Loucy (cell line): Measurements from ENCODE around the gene FLOT2.
"Not testable (repeated sequence)": the region's sequence is repeated elsewhere in the genome, so short reads cannot be mapped to it uniquely, and the experiment has no call there.

ENCODE experiments used
- H2AFZ ChIP-seq: fragments of 200-600 bp; sonication (generic); 2 replicates; pipeline ENCODE4 v1.6.0; 2016; ENCODE audit warnings: antibody characterized with exemption, mild to moderate bottlenecking, low read length, moderate library complexity
- H3F3A ChIP-seq: fragments of 200-600 bp; 2 replicates; pipeline ENCODE4 v1.6.0; 2016; ENCODE audit warnings: antibody characterized with exemption, low read depth, mild to moderate bottlenecking
- H3K27me3 ChIP-seq: fragments of 200-600 bp; sonication (generic); 2 replicates; pipeline ENCODE4 v1.6.1; 2014; ENCODE audit warnings: low read length, mild to moderate bottlenecking; ENCODE audit not compliant: insufficient read depth, poor library complexity, severe bottlenecking
- H3K36me3 ChIP-seq: fragments of 200-600 bp; sonication (generic); 2 replicates; pipeline ENCODE4 v1.6.1; 2016; ENCODE audit warnings: low read length; ENCODE audit not compliant: insufficient read depth
- H3K4me1 ChIP-seq: fragments of 200-600 bp; sonication (generic); 2 replicates; pipeline ENCODE4 v1.5.1; 2014; ENCODE audit warnings: low read length, mild to moderate bottlenecking; ENCODE audit not compliant: insufficient read depth, poor library complexity, severe bottlenecking
- H3K4me2 ChIP-seq: fragments of 200-600 bp; sonication (generic); 2 replicates; pipeline ENCODE4 v1.6.0; 2014; ENCODE audit warnings: antibody characterized with exemption, low read length, low read depth, mild to moderate bottlenecking; ENCODE audit not compliant: poor library complexity, severe bottlenecking
- H3K4me3 ChIP-seq: fragments of 200-600 bp; sonication (generic); 2 replicates; pipeline ENCODE4 v1.5.1; 2014; ENCODE audit warnings: low read length, mild to moderate bottlenecking, mixed read lengths; ENCODE audit not compliant: poor library complexity, severe bottlenecking
- H3K79me2 ChIP-seq: fragments of 200-600 bp; sonication (generic); 2 replicates; pipeline ENCODE4 v1.6.1; 2014; ENCODE audit warnings: low read length; ENCODE audit not compliant: insufficient read depth
- H3K9ac ChIP-seq: fragments of 200-600 bp; sonication (generic); 2 replicates; pipeline ENCODE4 v1.6.0; 2014; ENCODE audit warnings: mild to moderate bottlenecking, low read depth, low read length, moderate library complexity; ENCODE audit not compliant: poor library complexity, severe bottlenecking
- H3K9me2 ChIP-seq: fragments of 200-600 bp; sonication (generic); replicated peaks from 2 replicates; pipeline ENCODE4 v1.6.1; 2016; ENCODE audit warnings: low read depth, low read length, mixed read lengths
- H3K9me3 ChIP-seq: fragments of 200-600 bp; sonication (generic); 2 replicates; pipeline ENCODE4 v1.6.1; 2014; ENCODE audit warnings: mild to moderate bottlenecking, antibody characterized with exemption, low read length, low read depth; ENCODE audit not compliant: insufficient read depth
- H4K20me1 ChIP-seq: fragments of 200-600 bp; sonication (generic); 2 replicates; pipeline ENCODE4 v1.6.0; 2014; ENCODE audit warnings: antibody characterized with exemption, low read length, mild to moderate bottlenecking; ENCODE audit not compliant: insufficient read depth, poor library complexity, severe bottlenecking
- CTCF ChIP-seq: fragments of 200-600 bp; sonication (generic); conservative IDR thresholded peaks from 2 replicates; pipeline ENCODE4 v1.5.1; 2014; ENCODE audit warnings: mild to moderate bottlenecking, antibody characterized with exemption, low read length
- EZH2phosphoT487 ChIP-seq: fragments of 200-600 bp; IDR thresholded peaks from 2 replicates; pipeline ENCODE4 v1.6.1; 2018; ENCODE audit warnings: antibody characterized with exemption, mild to moderate bottlenecking, moderate library complexity, borderline replicate concordance

Gene FLOT2

GRCh38 chr17:28878158-28878910, 19.2 kb downstream of the FLOT2 start:
- Histone ChIP-seq H3K36me3 (peaks cover 26% of the 10 kb centered on the region; the same call in 1 of the 2 replicates), H3K9me2 (no peaks in the 10 kb centered on the region), H4K20me1 (no peaks in the 10 kb centered on the region), H3K4me2 (no peak overlapping the region), H2AFZ (no peak overlapping the region), H3K4me3 (no peak overlapping the region), H3K9me3 (no peaks in the 10 kb centered on the region), H3K79me2 (no peaks in the 10 kb centered on the region), H3K27me3 (no peaks in the 10 kb centered on the region), H3K9ac (no peak overlapping the region), H3K4me1 (no peaks in the 10 kb centered on the region), H3F3A (no peaks in the 10 kb centered on the region)
- no peak for TF ChIP-seq CTCF
- TF ChIP-seq EZH2phosphoT487, result no peak

GRCh38 chr17:28877150-28877711, 20.3 kb downstream of the FLOT2 start:
- not testable (repeated sequence) for H3K9ac ChIP-seq, H3K27me3 ChIP-seq, H3K4me2 ChIP-seq, H3K9me2 ChIP-seq, H3F3A ChIP-seq, H3K79me2 ChIP-seq, H4K20me1 ChIP-seq, H3K4me1 ChIP-seq, H3K9me3 ChIP-seq, H2AFZ ChIP-seq, H3K4me3 ChIP-seq
- H3K36me3 ChIP-seq, result peaks cover 22% of the 10 kb centered on the region; the same call in 1 of the 2 replicates

GRCh38 chr17:28875848-28876550, 21.5 kb downstream of the FLOT2 start:
- peaks cover under 1% of the 10 kb centered on the region for H3K4me1 ChIP-seq
- H3K36me3 ChIP-seq, result peaks cover 10% of the 10 kb centered on the region; the same call in 1 of the 2 replicates
- H3K4me3 ChIP-seq, result no peak overlapping the region
- H3K9me2 ChIP-seq, result no peaks in the 10 kb centered on the region
- TF ChIP-seq EZH2phosphoT487 (no peak), CTCF (no peak)
- H3K4me2 ChIP-seq, result no peak overlapping the region
- no peak overlapping the region for H3K9ac ChIP-seq
- no peaks in the 10 kb centered on the region for H3K9me3 ChIP-seq
- H2AFZ ChIP-seq, result no peak overlapping the region
- no peaks in the 10 kb centered on the region for H3K79me2 ChIP-seq
- H3K27me3 ChIP-seq, result no peaks in the 10 kb centered on the region
- H4K20me1 ChIP-seq, result no peaks in the 10 kb centered on the region
- H3F3A ChIP-seq, result no peaks in the 10 kb centered on the region
